ENCODE measurements around the gene PRR19. TPM values are rescaled to one million over a fixed set of nuclear protein-coding genes. Genes with fewer than 3 reads are reported as not detected.
A peak's percentile ranks its signal among the peaks of the same experiment; 100 is the strongest.

The PRR19 gene, protein sequence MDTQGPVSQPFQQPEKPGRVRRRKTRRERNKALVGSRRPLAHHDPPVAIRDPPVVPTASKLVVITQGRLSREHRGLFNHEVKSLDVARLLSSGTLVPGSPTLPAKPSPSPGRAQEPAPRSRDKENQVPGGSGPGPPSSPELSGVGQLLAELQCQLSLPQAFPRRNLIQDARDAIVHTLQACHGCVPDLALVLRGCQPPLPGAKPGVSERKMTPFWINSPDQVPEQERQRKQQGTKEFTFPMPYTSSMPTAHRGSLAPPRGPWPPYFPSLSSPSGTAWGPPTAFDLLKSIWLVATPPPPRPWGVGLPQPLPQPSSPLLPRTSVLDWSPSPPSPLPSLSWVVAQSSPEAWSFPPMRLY
- total RNA-seq = 1 to 10 TPM in 1 of 3 donors, not detected in 2; 1.0 TPM
- long read RNA-seq, donor 1 = 0 reads
- long read RNA-seq, donor 2 = 0 reads

DNA sequence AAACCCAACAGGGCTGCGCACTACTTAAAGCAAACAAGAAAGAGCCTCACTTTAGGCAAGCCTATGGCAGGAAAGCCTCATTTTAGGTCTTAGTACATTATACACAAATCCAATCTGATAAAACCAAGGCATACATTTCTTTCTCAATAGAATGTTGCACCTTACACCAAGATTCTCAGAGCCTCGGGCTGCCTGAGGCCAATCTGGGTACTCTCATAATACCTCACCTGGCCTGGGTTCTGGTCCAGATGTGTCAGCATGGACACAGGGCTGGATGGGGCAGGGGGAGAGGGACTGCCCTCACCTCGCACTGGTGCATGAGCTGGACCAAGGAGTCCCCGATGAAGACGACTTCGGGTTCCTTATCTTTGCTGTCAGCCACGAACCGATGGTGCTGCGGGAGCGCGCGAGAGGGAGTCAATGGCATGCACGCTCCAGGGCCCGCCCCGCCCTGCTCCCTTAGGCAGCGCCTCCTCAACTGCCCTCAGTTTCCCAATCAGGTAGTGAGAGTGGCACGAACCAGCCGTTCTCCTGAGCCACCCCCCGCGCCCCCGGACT, at the start of gene PRR19:
Gene PRR19 (plus strand): TSS at position 487 of the 558 bp plus-strand sequence. CDS start 7,453 bp downstream, outside the sequence.
- DNase-seq = peak in 1 of 3 donors; percentile 58
- Histone ChIP-seq H3K4me1 (ENCODE audit: low read depth) (peaks cover 7% of the 10 kb centered on the region), H3K9me3 (no peaks in the 10 kb centered on the region), H3K4me3 (peak within 1 kb of the TSS; percentile 45), H3K36me3 (ENCODE audit: low read depth) (no peaks in the 10 kb centered on the region)
- peak; percentile 60 for ATAC-seq
- TF ChIP-seq, protein P1, sequence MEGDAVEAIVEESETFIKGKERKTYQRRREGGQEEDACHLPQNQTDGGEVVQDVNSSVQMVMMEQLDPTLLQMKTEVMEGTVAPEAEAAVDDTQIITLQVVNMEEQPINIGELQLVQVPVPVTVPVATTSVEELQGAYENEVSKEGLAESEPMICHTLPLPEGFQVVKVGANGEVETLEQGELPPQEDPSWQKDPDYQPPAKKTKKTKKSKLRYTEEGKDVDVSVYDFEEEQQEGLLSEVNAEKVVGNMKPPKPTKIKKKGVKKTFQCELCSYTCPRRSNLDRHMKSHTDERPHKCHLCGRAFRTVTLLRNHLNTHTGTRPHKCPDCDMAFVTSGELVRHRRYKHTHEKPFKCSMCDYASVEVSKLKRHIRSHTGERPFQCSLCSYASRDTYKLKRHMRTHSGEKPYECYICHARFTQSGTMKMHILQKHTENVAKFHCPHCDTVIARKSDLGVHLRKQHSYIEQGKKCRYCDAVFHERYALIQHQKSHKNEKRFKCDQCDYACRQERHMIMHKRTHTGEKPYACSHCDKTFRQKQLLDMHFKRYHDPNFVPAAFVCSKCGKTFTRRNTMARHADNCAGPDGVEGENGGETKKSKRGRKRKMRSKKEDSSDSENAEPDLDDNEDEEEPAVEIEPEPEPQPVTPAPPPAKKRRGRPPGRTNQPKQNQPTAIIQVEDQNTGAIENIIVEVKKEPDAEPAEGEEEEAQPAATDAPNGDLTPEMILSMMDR (IDR thresholded peaks at IDR 0.05) = no peak
- intact Hi-C loops (cut with DNase I, micrococcal nuclease) = no loop called here

DNA sequence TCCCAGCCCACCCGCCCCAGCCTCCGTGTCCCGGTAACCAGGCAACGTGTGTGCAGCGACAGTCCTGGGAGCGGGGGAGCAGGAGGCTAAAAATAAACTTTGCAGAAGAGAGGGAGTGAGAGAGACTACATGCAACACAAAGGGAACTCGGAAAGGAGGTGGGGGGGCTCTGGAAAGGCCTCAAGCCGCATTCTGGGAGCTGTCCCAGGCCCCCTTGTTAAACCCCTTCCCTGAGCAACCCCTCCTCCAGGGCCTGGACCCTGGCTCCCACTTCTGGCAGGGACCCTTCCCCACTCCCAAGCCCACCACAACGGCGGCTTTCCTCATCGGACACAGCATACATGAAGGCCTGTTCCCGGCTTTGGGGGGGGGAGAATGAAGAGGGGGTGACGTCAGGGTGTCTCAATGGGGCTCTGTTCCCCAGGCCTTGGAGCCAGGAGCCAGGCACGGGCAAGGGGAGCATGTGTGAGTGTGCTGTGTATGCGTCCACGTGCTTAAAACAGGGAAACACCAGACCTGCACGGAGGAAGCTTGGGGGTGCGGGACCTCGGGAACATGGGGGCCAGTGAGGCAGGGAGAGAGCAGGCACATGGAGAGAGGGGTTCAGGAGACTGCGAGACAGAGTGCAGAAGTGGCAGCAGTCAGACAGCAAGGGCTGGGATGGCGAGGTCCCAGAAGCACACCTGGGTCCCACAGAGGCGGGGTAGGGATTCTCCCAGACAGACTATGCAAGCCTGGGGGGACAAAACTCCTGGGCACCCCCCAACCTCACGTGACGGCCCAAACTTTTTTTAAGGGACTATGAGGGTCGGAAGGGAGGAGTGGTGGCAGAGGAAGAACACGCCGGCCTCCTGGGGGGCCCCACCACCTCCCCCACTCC, 49.3 kb upstream of the PRR19 start:
- Histone ChIP-seq H3K4me3 (peak overlapping the region; percentile 94), H3K9me3 (no peaks in the 10 kb centered on the region), H3K36me3 (ENCODE audit: low read depth) (no peaks in the 10 kb centered on the region), H3K4me1 (ENCODE audit: low read depth) (peaks cover 13% of the 10 kb centered on the region)
- intact Hi-C loops (cut with DNase I, micrococcal nuclease) = no loop called here
- ATAC-seq = no peak
- peak in 1 of 3 donors; percentile 40 for DNase-seq
- TF ChIP-seq, protein P1 (IDR thresholded peaks at IDR 0.05) = no peak

DNA sequence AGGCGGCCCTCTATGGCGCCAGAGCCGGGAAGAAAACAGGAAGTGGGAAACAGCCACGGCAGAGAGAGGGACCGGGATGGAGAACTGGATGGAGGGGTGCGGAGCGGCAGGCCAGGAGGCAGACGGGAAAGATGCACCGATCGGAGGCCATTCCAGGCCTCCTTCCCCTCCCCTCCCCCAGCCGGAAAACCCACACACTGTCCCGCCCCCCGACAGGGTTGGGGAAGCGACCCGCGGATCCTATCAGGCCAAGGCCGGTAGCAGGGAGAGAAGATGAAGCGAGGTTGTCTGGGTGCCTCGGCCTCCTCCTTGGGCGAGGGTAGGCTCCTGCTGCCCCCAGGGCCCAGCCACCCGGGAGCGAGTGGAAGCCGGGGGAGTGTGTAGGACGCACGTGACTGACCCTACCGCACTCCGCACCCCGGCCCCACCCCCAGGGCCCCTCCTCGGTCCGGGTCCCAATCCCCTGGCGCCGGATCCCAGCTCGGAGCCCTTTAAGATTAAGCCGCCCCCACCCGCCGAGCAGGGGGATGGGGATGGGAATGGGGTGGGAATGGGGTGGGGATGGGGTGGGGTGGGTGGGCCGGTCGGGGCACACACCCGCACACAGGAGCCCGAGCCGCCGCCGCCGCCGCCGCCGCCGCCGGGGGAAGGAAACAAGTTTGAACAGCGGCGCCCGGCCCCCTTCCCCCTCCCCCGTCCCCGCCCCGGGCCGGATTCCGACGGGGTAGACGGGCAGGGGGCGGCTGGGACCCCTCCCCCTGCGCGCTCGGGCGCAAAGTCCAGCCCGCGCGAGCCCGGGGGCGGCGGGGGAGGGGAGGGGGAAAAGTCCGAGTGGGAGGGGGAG, 48.5 kb upstream of the PRR19 start:
- Histone ChIP-seq H3K4me1 (ENCODE audit: low read depth) (peaks cover 13% of the 10 kb centered on the region), H3K9me3 (no peaks in the 10 kb centered on the region), H3K4me3 (peak overlapping the region; percentile 94), H3K36me3 (ENCODE audit: low read depth) (no peaks in the 10 kb centered on the region)
- intact Hi-C loops (cut with DNase I, micrococcal nuclease) = no loop called here
- TF ChIP-seq, protein P1 (IDR thresholded peaks at IDR 0.05) = no peak
- DNase-seq (peak; percentile 74 to 84 (median 79)), ATAC-seq (peak; percentile 18)

DNA sequence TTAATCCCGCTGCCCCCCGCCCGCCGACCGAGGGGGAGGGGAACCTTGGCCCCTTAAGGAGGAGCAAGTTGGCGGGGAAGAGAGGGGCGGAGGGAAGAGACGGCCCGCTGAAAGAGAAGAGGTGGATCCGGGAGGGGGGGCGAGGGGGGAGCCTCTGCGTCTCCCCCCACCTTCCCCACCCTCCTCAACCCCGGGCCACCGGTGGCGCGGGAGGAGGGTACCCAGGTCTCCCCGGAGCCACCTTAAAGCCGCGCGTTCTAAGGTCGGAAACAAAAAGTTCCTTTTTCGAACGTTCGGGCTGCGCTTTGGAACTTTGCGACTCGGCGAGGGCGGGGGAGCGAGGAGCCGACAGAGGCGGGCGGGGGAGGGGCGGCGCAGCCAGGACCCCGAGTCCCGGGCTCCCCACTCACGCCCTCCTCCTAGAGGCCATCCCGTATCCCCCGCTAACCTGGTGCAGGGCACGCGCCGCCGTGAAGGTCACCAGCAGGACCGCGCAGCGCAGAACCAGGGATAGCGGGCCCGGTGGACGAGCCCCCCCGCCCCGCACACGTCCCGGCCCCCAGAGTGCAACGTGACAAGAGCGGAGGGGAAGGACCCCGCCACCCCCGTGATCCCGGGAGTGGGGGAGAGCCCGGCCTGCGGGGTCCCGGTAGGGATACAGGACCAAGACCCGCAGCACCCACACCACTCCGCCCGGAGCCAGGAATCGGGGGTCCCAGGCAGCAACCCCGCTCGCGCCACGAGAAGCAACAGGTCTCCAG, 47.7 kb upstream of the PRR19 start:
- ATAC-seq (peak; percentile 61), DNase-seq (peak; percentile 85 to 91 (median 86))
- peaks cover 13% of the 10 kb centered on the region for H3K4me1 ChIP-seq (ENCODE audit: low read depth)
- peak overlapping the region; percentile 94 for H3K4me3 ChIP-seq
- intact Hi-C loops (cut with DNase I, micrococcal nuclease) = no loop called here
- TF ChIP-seq, protein P1 (IDR thresholded peaks at IDR 0.05) = no peak
- no peaks in the 10 kb centered on the region for H3K9me3 ChIP-seq
- H3K36me3 ChIP-seq (ENCODE audit: low read depth) = no peaks in the 10 kb centered on the region

Data from mucosa of descending colon (tissue), 3 donors.